HEK293 (cell line): ENCODE data around the gene PCID2.

ENCODE experiments used
- CTCF ChIA-PET: fragments of 350-600 bp; formaldehyde crosslinking; extraction: SDS; loops from one replicate; lab custom pipeline; 2021; ENCODE audit warnings: antibody characterized with exemption; lab: Yijun Ruan, JAX
- POLR2A ChIA-PET: fragments of 300-600 bp; formaldehyde crosslinking; extraction: SDS; loops from one replicate; lab custom pipeline; 2020; ENCODE audit warnings: antibody characterized with exemption, inconsistent platforms; lab: Yijun Ruan, JAX
- H3K27ac ChIP-seq: fragments of 200-500 bp; sonication (Bioruptor generic); 2 replicates; pipeline ENCODE4 v1.5.1; 2014; ENCODE audit warnings: low read depth, low read length, control low read depth, inconsistent platforms; ENCODE audit errors: extremely low read depth
- H3K36me3 ChIP-seq, 2 experiments: fragments of 200-500 bp in 1 of 2; sonication (Bioruptor generic) in 1 of 2; 1 replicate in 1 of 2; 2 replicates in 1 of 2; pipeline ENCODE4 v1.5.1; 2014 to 2017; ENCODE audit warnings: inconsistent platforms in 2 of 2, low read length in 2 of 2; ENCODE audit not compliant: control insufficient read depth in 2 of 2, insufficient read depth in 1 of 2
- H3K4me1 ChIP-seq: fragments of 200-500 bp; sonication (Bioruptor generic); 2 replicates; pipeline ENCODE4 v1.5.1; 2014; ENCODE audit warnings: mild to moderate bottlenecking, low read length, inconsistent platforms; ENCODE audit not compliant: control insufficient read depth, insufficient read depth
- H3K4me3 ChIP-seq: 2 replicates; pipeline ENCODE4 v1.5.1; 2011; ENCODE audit warnings: low read depth, mild to moderate bottlenecking, control low read depth, low read length, moderate library complexity
- H3K9me3 ChIP-seq: fragments of 200-500 bp; sonication (Bioruptor generic); 2 replicates; pipeline ENCODE4 v1.5.1; 2014; ENCODE audit warnings: low read depth, low read length, inconsistent platforms; ENCODE audit not compliant: control insufficient read depth, insufficient read depth
- BCL11A ChIP-seq: fragments of 450-650 bp; formaldehyde crosslinking; IDR thresholded peaks from 2 replicates; pipeline ENCODE4 v1.5.1; 2016; ENCODE audit warnings: low read depth, missing biosample characterization, missing genetic modification characterization
- BCL11B ChIP-seq: fragments of 450-650 bp; formaldehyde crosslinking; IDR thresholded peaks from 2 replicates; pipeline ENCODE4 v1.5.1; 2016; ENCODE audit warnings: low read depth, missing biosample characterization, missing genetic modification characterization
- SALL2 ChIP-seq: fragments of 450-650 bp; formaldehyde crosslinking; IDR thresholded peaks from 2 replicates; pipeline ENCODE4 v1.5.0; 2017; ENCODE audit warnings: missing biosample characterization, mild to moderate bottlenecking, missing genetic modification characterization, borderline replicate concordance
- SCRT2 ChIP-seq: fragments of 450-650 bp; formaldehyde crosslinking; IDR thresholded peaks from 2 replicates; pipeline ENCODE4 v1.5.1; 2016; ENCODE audit warnings: missing biosample characterization, missing genetic modification characterization
- ZBTB17 ChIP-seq: fragments of 450-650 bp; formaldehyde crosslinking; IDR thresholded peaks from 2 replicates; pipeline ENCODE4 v1.5.1; 2016; ENCODE audit warnings: missing biosample characterization, missing genetic modification characterization
- ZNF140 ChIP-seq: fragments of 450-650 bp; formaldehyde crosslinking; IDR thresholded peaks from 2 replicates; pipeline ENCODE4 v1.5.1; 2016; ENCODE audit warnings: missing biosample characterization, missing genetic modification characterization
- ZNF223 ChIP-seq: fragments of 450-650 bp; formaldehyde crosslinking; IDR thresholded peaks from 2 replicates; pipeline ENCODE4 v1.5.1; 2016; ENCODE audit warnings: missing biosample characterization, missing genetic modification characterization
- ZNF561 ChIP-seq: fragments of 450-650 bp; IDR thresholded peaks from 2 replicates; pipeline ENCODE4 v1.5.1; 2018; ENCODE audit warnings: missing biosample characterization, missing genetic modification characterization, borderline replicate concordance
- ZNF623 ChIP-seq: fragments of 450-650 bp; formaldehyde crosslinking; IDR thresholded peaks from 2 replicates; pipeline ENCODE4 v1.5.1; 2016; ENCODE audit warnings: missing biosample characterization, missing genetic modification characterization
- TF ChIP-seq, protein P1 (sequence below): sonication (generic); formaldehyde crosslinking; IDR thresholded peaks from 2 replicates; pipeline ENCODE4 v1.8.1; 2022; ENCODE audit warnings: mild to moderate bottlenecking, moderate library complexity, missing genetic modification reagents
- TF ChIP-seq, protein P2 (sequence below): fragments of 450-650 bp; IDR thresholded peaks from 2 replicates; pipeline ENCODE4 v1.5.1; 2018; ENCODE audit warnings: missing biosample characterization, mild to moderate bottlenecking, missing genetic modification characterization
- TF ChIP-seq, protein P3 (sequence below): fragments of 450-650 bp; formaldehyde crosslinking; IDR thresholded peaks from 2 replicates; pipeline ENCODE4 v1.5.1; 2017; ENCODE audit warnings: missing biosample characterization, missing genetic modification characterization
- TF ChIP-seq, protein P4 (sequence below): fragments of 450-650 bp; formaldehyde crosslinking; IDR thresholded peaks from 2 replicates; pipeline ENCODE4 v1.5.1; 2016; ENCODE audit warnings: missing biosample characterization, missing genetic modification characterization, low read depth
- TF ChIP-seq, protein P5 (sequence below): fragments of 450-650 bp; formaldehyde crosslinking; IDR thresholded peaks from 2 replicates; pipeline ENCODE4 v1.5.1; 2016; ENCODE audit warnings: missing biosample characterization, missing genetic modification characterization
- TF ChIP-seq, protein P6 (sequence below): fragments of 450-650 bp; formaldehyde crosslinking; conservative IDR thresholded peaks from 2 replicates; pipeline ENCODE4 v1.5.1; 2016; ENCODE audit warnings: low read depth, missing biosample characterization, missing genetic modification characterization
- TF ChIP-seq, protein P7 (sequence below): fragments of 450-650 bp; formaldehyde crosslinking; IDR thresholded peaks from 2 replicates; pipeline ENCODE4 v1.5.1; 2016; ENCODE audit warnings: missing biosample characterization, missing genetic modification characterization

Gene PCID2

DNA sequence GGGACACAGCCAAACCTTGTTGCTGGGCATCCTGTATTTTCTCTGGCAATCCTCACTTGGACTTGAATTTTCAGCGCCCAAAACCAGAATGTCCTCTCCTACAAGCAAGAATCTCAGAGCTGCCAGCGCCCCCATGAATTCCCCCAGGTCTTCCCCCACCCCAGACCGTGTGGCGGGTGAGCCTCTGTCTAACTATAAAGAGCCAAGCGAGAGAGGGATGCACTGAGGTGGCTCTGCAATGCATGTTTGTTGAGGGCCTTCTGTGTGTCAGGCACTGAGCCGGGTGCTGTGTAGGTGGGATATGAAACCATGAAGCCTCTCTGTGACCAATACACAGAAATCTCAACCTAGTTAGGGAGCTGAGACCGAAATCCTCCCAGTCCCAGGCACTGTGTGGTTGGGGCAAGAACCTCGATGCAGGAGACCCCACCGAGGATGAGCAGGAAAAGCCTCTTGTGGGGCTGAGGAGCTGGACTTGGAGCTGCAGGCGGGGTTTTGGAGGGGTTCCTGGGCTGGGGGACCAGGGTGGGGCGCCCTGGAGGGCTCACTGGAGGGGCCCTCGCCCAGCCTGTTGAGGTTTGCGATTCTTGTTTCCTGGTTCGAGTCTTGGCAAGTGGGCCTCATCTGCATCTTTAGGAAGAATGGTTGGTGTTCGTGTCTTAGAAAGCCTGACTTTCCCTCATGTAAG lies 62.4 kb downstream of the PCID2 start:
- ChIA-PET CTCF (no interaction called here), POLR2A (no interaction called here)
- no peak overlapping the region for H3K27ac ChIP-seq
- H3K9me3 ChIP-seq, result no peaks in the 10 kb centered on the region
- TF ChIP-seq ZNF223 (no peak), BCL11A (no peak), ZNF140 (no peak), ZNF623 (tag by site-specific recombination) (no peak), SCRT2 (tag by site-specific recombination) (no peak)
- TF ChIP-seq, protein P1, sequence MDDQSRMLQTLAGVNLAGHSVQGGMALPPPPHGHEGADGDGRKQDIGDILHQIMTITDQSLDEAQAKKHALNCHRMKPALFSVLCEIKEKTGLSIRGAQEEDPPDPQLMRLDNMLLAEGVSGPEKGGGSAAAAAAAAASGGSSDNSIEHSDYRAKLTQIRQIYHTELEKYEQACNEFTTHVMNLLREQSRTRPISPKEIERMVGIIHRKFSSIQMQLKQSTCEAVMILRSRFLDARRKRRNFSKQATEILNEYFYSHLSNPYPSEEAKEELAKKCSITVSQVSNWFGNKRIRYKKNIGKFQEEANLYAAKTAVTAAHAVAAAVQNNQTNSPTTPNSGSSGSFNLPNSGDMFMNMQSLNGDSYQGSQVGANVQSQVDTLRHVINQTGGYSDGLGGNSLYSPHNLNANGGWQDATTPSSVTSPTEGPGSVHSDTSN (CRISPR knock-in tag), result no peak
- TF ChIP-seq, protein P2, sequence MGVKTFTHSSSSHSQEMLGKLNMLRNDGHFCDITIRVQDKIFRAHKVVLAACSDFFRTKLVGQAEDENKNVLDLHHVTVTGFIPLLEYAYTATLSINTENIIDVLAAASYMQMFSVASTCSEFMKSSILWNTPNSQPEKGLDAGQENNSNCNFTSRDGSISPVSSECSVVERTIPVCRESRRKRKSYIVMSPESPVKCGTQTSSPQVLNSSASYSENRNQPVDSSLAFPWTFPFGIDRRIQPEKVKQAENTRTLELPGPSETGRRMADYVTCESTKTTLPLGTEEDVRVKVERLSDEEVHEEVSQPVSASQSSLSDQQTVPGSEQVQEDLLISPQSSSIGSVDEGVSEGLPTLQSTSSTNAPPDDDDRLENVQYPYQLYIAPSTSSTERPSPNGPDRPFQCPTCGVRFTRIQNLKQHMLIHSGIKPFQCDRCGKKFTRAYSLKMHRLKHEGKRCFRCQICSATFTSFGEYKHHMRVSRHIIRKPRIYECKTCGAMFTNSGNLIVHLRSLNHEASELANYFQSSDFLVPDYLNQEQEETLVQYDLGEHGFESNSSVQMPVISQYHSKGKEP (tag by site-specific recombination), result no peak
- TF ChIP-seq, protein P3, sequence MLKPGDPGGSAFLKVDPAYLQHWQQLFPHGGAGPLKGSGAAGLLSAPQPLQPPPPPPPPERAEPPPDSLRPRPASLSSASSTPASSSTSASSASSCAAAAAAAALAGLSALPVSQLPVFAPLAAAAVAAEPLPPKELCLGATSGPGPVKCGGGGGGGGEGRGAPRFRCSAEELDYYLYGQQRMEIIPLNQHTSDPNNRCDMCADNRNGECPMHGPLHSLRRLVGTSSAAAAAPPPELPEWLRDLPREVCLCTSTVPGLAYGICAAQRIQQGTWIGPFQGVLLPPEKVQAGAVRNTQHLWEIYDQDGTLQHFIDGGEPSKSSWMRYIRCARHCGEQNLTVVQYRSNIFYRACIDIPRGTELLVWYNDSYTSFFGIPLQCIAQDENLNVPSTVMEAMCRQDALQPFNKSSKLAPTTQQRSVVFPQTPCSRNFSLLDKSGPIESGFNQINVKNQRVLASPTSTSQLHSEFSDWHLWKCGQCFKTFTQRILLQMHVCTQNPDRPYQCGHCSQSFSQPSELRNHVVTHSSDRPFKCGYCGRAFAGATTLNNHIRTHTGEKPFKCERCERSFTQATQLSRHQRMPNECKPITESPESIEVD (tag by site-specific recombination), result no peak
- H3K4me1 ChIP-seq, result no peaks in the 10 kb centered on the region
- H3K36me3 ChIP-seq, result no peaks in the 10 kb centered on the region
- H3K4me3 ChIP-seq, result no peak overlapping the region

DNA sequence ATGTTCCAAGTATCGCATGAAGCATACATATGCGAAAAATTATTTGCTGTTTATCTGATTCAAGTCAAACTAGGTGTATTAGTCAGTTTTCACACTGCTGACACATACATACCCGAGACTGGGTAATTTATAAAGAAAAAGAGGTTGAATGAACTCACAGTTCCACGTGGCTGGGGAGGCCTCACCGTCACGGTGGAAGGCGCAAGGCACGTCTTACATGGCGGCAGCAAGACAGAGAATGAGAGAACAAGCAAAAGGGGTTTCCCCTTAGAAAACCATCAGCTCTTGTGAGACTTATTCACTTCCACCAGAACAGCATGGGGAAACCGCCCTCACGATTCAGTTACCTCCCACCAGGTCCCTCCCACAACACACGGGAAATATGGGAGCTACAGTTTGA lies 63.0 kb downstream of the PCID2 start:
- no peaks in the 10 kb centered on the region for H3K4me1 ChIP-seq
- H3K9me3 ChIP-seq, result no peaks in the 10 kb centered on the region
- POLR2A ChIA-PET, result no interaction called here
- no peak overlapping the region for H3K27ac ChIP-seq
- TF ChIP-seq, protein P4, sequence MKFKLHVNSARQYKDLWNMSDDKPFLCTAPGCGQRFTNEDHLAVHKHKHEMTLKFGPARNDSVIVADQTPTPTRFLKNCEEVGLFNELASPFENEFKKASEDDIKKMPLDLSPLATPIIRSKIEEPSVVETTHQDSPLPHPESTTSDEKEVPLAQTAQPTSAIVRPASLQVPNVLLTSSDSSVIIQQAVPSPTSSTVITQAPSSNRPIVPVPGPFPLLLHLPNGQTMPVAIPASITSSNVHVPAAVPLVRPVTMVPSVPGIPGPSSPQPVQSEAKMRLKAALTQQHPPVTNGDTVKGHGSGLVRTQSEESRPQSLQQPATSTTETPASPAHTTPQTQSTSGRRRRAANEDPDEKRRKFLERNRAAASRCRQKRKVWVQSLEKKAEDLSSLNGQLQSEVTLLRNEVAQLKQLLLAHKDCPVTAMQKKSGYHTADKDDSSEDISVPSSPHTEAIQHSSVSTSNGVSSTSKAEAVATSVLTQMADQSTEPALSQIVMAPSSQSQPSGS (tag by site-specific recombination), result no peak
- TF ChIP-seq ZNF561 (tag by site-specific recombination), result no peak
- TF ChIP-seq ZBTB17, result no peak
- TF ChIP-seq, protein P5, sequence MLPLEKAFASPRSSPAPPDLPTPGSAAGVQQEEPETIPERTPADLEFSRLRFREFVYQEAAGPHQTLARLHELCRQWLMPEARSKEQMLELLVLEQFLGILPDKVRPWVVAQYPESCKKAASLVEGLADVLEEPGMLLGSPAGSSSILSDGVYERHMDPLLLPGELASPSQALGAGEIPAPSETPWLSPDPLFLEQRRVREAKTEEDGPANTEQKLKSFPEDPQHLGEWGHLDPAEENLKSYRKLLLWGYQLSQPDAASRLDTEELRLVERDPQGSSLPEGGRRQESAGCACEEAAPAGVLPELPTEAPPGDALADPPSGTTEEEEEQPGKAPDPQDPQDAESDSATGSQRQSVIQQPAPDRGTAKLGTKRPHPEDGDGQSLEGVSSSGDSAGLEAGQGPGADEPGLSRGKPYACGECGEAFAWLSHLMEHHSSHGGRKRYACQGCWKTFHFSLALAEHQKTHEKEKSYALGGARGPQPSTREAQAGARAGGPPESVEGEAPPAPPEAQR, result no peak
- TF ChIP-seq, protein P6, sequence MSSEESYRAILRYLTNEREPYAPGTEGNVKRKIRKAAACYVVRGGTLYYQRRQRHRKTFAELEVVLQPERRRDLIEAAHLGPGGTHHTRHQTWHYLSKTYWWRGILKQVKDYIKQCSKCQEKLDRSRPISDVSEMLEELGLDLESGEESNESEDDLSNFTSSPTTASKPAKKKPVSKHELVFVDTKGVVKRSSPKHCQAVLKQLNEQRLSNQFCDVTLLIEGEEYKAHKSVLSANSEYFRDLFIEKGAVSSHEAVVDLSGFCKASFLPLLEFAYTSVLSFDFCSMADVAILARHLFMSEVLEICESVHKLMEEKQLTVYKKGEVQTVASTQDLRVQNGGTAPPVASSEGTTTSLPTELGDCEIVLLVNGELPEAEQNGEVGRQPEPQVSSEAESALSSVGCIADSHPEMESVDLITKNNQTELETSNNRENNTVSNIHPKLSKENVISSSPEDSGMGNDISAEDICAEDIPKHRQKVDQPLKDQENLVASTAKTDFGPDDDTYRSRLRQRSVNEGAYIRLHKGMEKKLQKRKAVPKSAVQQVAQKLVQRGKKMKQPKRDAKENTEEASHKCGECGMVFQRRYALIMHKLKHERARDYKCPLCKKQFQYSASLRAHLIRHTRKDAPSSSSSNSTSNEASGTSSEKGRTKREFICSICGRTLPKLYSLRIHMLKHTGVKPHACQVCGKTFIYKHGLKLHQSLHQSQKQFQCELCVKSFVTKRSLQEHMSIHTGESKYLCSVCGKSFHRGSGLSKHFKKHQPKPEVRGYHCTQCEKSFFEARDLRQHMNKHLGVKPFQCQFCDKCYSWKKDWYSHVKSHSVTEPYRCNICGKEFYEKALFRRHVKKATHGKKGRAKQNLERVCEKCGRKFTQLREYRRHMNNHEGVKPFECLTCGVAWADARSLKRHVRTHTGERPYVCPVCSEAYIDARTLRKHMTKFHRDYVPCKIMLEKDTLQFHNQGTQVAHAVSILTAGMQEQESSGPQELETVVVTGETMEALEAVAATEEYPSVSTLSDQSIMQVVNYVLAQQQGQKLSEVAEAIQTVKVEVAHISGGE (tag by site-specific recombination), result no peak
- TF ChIP-seq, protein P7, sequence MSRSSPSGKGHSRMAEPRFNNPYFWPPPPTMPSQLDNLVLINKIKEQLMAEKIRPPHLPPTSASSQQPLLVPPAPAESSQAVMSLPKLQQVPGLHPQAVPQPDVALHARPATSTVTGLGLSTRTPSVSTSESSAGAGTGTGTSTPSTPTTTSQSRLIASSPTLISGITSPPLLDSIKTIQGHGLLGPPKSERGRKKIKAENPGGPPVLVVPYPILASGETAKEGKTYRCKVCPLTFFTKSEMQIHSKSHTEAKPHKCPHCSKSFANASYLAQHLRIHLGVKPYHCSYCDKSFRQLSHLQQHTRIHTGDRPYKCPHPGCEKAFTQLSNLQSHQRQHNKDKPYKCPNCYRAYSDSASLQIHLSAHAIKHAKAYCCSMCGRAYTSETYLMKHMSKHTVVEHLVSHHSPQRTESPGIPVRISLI, result no peak
- TF ChIP-seq SALL2 (tag by site-specific recombination), result no peak
- TF ChIP-seq BCL11B (tag by site-specific recombination), result no peak
- TF ChIP-seq, all 188 proteins: peak for 0
- CTCF ChIA-PET, result no interaction called here
- H3K4me3 ChIP-seq, result no peak overlapping the region
- H3K36me3 ChIP-seq, result no peaks in the 10 kb centered on the region
